Fibroblast of gingiva (primary cell): Measurements from ENCODE around the gene GTPBP4.
"Not testable (repeated sequence)": the region's sequence is repeated elsewhere in the genome, so short reads cannot be mapped to it uniquely, and the experiment has no call there.

Experiments
- DNase-seq: peaks from one replicate; pipeline ENCODE4 v3.0.0-alpha.2; 2011; ENCODE audit warnings: low read depth

The GTPBP4 gene

GRCh38 chr10:1056326-1057105, 68.3 kb downstream of the GTPBP4 start, which contains the start of gene WDR37:
Gene WDR37 (plus strand): TSS chr10:1056385. CDS start chr10:1072156, 15,771 bp downstream.
- DNase-seq = peak; percentile 78

DNA sequence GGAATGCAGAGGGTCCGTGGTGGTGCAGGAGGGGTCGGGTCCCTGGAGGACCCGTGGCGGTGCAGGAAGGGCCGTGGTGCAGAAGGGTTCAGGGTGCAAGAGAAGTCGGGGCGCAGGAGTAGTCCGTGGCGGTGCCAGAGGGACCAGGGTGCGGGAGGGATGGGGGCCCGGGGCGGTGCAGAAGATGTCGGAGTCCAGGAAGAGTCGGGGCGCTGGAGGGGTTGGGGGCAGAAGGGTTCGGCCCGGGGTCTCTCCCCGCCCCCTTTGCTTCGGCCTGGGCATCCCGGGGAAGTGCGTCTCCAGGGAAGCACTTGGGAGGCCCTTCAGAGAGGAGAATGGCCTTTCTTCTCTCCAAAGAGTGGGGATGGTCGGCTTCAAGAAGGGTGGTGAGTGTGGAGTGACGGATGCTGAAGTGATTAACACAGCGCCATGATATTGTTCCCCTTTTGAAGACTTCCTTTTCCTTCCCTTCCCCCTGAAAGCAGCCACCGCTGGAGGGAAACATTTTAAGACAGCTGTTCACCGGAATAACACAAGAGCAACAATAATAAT, 68.9 kb downstream of the GTPBP4 start:
- DNase-seq = no peak

DNA sequence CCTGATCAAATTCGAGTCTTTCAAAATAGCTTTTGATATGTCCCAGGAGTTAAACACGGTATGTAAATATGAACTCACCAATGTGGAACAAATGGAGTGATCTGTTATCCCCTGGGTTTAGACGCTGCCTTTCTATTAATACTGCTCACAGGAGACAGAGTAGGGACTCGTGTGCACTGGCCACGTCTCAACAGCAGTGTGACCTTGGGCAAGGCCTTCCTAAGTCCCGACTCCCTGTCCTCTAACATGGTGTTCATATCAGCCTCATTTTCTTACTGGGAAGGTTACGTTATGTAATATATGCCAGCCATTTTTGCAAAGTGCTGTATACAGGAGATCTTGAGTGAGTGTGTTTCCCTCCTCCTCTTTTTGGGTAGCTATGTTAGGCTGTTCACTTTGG, 69.8 kb downstream of the GTPBP4 start:
- DNase-seq = no peak

- DNase-seq = no peak
Observed at GRCh38 chr10:1059902-1060301, 71.7 kb downstream of the GTPBP4 start.

DNA sequence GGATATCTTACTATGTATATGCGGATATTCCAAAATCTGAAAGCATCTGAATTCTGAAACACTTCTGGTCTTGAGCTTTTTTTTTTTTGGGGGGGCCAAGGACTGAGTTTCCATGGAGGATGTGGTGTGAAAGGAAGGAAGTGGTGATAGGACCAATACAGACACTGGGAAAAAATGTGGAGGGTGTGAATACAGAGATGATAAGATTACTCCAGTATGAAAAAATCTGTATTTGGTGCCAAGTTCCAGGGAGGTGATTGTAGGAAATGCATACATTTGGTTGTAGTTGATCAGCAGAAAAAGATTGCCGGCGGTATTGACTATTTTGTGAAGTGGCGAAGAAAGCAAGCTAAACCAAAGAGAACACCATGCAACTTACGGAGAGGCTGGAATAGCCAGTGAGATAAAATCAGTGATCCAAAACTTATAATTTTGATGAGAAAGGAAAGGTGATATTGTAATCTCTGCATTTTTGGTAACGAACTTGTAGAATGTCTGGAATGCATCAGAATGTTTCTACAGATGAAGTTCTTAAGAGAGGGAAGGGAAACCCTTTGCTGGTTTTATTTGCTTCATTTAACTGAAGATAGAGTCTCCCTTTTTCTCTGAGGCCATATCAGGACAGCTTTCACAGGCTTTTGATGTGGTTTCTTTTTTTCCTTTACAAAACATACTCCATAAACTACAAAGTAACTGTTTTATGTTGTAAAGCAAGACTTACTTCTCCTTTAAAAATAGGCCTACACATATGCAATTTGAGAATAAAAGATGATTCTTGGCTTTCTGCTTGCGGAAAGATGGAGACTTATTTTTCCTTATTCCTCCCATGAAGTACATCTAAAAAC, 73.9 kb downstream of the GTPBP4 start:
- no peak for DNase-seq

DNA sequence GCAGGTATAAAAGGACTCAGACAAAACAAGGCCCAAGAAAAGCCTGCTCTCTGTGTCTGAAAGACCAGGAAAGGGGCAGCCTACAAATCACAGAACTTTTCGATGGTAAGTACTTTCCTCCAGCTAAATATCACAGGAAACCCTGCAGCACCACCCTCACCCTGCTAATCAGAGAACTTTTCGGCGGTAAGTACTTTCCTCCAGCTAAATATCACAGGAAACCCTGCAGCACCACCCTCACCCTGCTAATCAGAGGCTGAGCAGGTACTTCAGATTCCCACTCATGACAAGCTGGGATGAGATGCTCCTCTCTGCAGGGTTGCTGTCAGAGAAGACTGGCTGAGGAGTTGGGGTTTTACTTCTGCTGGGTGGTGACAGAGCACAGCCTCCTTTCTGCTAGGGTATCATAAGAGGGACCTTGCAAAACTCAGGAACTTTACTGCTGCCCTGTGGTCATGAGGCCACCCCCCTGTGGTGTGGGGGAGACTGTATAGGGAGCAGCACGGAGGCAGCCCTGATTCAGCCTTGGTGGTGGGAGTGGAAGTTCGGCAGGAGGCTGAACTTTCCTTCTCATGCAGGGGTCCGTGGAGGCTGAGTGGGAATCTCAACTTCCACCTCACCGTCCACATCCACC, 75.1 kb downstream of the GTPBP4 start:
- no peak for DNase-seq

GRCh38 chr10:1064964-1065247, 76.7 kb downstream of the GTPBP4 start:
- no peak for DNase-seq

- DNase-seq = not testable (repeated sequence)
Observed at GRCh38 chr10:1066734-1067133, 78.5 kb downstream of the GTPBP4 start.

DNA sequence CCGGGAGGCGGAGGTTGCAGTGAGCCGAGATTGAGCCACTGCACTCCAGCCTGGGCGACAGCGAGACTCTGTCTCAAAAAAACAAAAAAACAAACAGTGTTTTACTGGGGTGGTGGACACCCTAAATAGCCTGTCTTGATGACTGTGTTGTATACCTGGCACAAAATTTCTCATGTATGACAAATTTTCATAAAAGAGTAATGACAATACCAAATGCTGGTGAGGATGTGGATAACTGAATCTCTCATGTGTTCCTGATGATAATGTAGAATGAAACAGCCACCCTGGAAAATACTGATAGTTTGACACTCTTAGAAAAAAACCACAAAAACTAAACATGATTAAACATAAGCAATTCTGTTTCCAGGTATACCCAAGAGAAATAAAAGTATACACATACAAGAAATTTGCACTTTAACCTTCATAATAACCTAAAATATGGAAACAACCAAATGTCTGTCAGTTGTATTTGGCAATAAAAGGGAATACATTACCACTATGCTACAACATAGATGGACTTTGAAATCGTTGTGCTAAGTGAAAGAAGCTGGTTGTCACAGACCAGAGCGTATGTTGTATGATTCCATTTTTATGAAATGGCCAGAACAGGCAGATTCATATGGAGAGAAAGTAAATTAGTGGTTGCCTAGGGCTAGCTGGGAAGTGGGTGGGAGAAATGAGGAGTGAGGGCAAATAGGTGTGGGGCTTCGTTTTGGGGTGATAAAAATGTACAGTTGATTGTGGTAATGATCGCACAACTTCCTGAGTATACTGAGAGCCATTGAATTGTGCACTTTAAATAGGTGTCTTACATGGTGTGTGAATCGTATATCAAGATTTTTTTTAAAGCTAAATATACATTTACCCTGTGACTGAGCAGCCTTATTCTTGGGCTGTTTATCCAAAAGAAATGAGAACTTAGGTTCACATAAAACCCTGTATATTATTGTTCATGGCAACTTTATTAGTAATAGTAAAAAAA, 80.4 kb downstream of the GTPBP4 start:
- DNase-seq = no peak
